TTC549 (cell line): Measurements from ENCODE around the gene ENDOD1.
A peak's percentile ranks its signal among the peaks of the same experiment; 100 is the strongest.
"Not testable (repeated sequence)": the region's sequence is repeated elsewhere in the genome, so short reads cannot be mapped to it uniquely, and the experiment has no call there.

Source experiments
- FAIRE-seq: peaks from 2 replicates; lab custom pipeline; 2012; peaks lifted over from hg19 to GRCh38; lab: Jason Lieb, UNC

Gene ENDOD1

GRCh38 chr11:95089620-95090542 is at the start of gene ENDOD1:
ENDOD1 (plus strand) TSS chr11:95089846; CDS start chr11:95089928, 82 bp downstream.
- no peak for FAIRE-seq

GRCh38 chr11:95042239-95042638 is 47.4 kb upstream of the ENDOD1 start:
- FAIRE-seq = no peak

GRCh38 chr11:95042906-95043305 is 46.7 kb upstream of the ENDOD1 start:
- no peak for FAIRE-seq

- no peak for FAIRE-seq
Measured at GRCh38 chr11:95044010-95044409, 45.6 kb upstream of the ENDOD1 start.

GRCh38 chr11:95045812-95046211 is 43.8 kb upstream of the ENDOD1 start:
- no peak for FAIRE-seq

- not testable (repeated sequence) for FAIRE-seq
Measured at GRCh38 chr11:95049122-95049521, 40.5 kb upstream of the ENDOD1 start, which contains the start of gene KDM4F. KDM4F (plus strand) TSS chr11:95049422.

- no peak for FAIRE-seq
Measured at GRCh38 chr11:95050595-95051202, 38.9 kb upstream of the ENDOD1 start.

GRCh38 chr11:95054356-95054755 is 35.3 kb upstream of the ENDOD1 start:
- no peak for FAIRE-seq

- FAIRE-seq = no peak
Measured at GRCh38 chr11:95055283-95055897, 34.3 kb upstream of the ENDOD1 start.

GRCh38 chr11:95057959-95058358 is 31.7 kb upstream of the ENDOD1 start:
- no peak for FAIRE-seq

GRCh38 chr11:95058621-95059020 is 31.0 kb upstream of the ENDOD1 start:
- FAIRE-seq = no peak

GRCh38 chr11:95059046-95059445 is 30.6 kb upstream of the ENDOD1 start:
- no peak for FAIRE-seq

GRCh38 chr11:95065336-95065735 is 24.3 kb upstream of the ENDOD1 start:
- no peak for FAIRE-seq

- no peak for FAIRE-seq
Measured at GRCh38 chr11:95066716-95067038, 23.0 kb upstream of the ENDOD1 start, which contains the start of gene SRSF8. SRSF8 (plus strand) TSS chr11:95066919; CDS start chr11:95067227, 308 bp downstream.

- FAIRE-seq = no peak
Measured at GRCh38 chr11:95067039-95067840, 22.4 kb upstream of the ENDOD1 start.

- FAIRE-seq = no peak
Measured at GRCh38 chr11:95067841-95068219, 21.8 kb upstream of the ENDOD1 start.

GRCh38 chr11:95068549-95068948 is 21.1 kb upstream of the ENDOD1 start:
- peak; percentile 54 for FAIRE-seq

- no peak for FAIRE-seq
Measured at GRCh38 chr11:95070471-95070870, 19.2 kb upstream of the ENDOD1 start.

GRCh38 chr11:95072948-95073347 is 16.7 kb upstream of the ENDOD1 start:
- no peak for FAIRE-seq

GRCh38 chr11:95074792-95075563 is 14.7 kb upstream of the ENDOD1 start:
- no peak for FAIRE-seq

- FAIRE-seq = no peak
Measured at GRCh38 chr11:95076416-95076815, 13.2 kb upstream of the ENDOD1 start.

- FAIRE-seq = no peak
Measured at GRCh38 chr11:95076981-95077380, 12.7 kb upstream of the ENDOD1 start.
